Measurements from ENCODE around the gene CCDC178.
"Not testable (repeated sequence)": the region's sequence is repeated elsewhere in the genome, so short reads cannot be mapped to it uniquely, and the experiment has no call there.

CCDC178 gene

DNA sequence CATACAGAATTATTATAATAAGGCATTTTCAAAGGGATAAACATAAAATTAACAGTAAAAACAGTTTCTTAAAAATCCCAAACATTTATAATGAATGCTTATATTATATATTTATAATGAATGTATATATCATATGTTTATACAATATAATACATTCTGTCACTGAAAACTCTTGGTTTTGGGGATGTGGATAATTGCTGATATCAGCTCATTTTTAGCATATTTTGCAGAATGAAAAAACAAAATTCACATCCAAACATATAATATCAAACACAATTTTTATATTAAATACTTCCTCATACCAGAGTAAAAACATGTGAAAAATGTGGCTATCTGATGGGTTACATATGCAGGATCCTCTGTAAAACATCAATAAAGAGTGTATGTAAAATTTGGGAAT, 465.0 kb downstream of the CCDC178 start:
- DNase-seq: no peak

DNA sequence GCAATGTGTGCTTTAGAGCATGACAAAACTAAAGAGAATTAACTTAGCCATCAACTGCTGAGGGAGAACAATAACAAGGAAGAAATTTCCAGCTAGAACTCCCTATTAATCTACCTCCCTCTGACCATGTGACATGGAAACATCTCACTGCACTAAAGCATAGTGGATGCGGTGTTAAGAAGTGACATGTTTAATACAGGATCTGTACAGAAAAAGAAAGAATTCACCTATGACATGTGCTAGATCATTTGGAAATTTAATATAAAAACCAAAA, 465.4 kb downstream of the CCDC178 start:
- no peak for DNase-seq

DNA sequence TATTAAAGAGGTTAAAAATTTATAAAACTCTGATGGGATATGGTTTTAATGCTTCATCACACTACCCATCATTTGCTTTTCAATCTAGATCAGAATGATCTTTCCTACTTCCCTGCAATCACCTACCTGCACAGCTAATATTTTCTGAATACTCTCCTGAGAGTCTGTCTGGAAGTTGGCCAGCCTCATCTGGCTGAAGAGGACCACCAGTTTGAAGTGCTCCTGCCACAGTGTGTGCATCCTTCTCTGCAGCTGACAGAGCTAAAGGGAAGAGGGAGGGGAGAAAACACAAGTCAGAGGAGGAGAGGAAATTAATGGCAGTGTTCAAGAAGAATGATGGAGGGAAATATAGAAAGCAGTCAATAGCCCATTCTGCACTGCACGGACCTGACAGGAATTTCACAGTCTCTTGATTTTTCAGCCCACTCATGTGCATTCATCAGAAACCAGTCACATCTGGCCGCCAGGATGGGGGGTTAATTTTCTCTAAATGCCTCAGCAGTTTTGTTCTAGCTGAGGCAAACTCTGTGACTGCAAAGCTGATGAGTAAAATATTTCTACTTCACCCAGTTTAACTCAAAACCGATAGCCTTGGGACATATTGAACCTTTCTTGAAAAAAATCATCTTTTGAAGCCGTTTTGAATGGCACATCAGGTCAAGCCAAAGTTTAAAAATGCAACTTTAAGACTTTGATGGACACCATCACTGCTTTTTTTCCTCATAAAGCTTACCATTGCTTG, 465.9 kb downstream of the CCDC178 start:
- no peak for DNase-seq

DNA sequence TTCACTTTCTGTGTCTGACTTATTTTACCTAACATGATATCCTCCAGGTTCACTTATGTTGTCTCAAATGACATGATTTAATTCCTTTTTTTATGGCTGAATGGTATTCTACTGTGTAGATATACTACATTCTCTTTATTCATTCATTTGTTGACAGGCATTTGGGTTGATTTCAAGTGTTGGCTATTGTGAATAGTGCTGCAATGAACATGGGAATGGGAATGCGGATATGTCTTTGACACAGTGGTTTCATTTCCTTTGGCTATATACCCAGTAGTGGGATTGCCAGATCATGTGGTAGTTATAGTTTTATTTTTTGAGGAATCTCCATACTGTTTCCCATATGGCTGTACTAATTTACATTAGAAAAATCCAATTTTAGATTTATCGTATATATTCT, 472.3 kb downstream of the CCDC178 start:
- no peak for DNase-seq

DNA sequence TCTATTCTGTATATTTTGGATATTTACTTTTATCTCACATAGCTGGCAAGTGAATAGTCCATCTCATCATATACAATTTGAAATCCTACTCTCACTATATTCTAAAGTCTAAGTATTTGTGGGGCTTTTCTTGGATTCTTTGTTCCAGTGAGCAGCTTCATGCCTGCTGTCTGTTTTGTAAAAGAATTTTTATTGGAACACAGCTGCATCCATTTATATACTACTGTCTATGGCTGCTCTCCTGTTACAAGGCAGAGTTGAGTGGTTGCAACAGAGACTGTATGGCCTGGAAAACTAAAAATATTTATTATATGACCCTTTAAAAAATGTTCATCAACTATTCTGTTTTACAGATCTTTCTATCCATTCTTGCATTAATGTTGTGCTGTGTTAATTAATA, 474.4 kb downstream of the CCDC178 start:
- no peak for DNase-seq

DNA sequence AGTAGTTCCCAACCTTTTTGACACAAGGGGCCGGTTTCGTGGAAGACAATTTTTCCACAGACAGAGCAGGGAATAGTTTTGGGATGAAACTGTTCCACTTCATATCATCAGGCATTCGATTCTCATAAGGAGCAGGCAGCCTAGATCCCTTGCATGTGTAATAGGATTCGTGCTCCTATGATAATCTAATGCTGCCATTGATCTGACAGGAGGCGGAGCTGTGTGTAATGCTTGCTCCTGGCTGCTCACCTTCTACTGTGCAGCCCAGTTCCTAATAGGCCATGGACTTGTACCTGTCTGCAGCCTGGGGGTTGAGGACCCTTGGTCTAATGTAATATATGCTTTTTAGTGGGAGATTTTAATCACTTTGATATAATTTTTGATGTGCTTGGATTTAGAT, 479.0 kb downstream of the CCDC178 start:
- no peak for DNase-seq

DNA sequence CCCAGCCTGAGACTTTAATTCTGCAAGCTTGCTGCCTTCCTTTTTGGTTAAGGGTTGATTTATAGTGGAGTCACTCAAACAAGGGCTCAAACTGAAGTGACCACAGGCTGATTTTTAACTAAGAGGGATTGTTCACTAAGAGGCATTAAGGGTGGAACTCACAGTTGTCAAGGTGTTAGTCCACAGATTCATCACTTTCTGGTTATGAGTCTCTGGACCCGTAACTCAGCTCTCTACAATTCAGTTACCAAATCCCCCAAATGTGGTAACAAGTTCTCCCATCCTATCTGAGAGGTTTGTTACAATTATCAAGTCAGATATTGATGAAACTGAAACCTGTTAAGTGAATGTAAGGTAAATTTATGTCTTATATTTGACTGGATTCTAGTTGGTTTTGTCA, 481.8 kb downstream of the CCDC178 start:
- DNase-seq: no peak

DNA sequence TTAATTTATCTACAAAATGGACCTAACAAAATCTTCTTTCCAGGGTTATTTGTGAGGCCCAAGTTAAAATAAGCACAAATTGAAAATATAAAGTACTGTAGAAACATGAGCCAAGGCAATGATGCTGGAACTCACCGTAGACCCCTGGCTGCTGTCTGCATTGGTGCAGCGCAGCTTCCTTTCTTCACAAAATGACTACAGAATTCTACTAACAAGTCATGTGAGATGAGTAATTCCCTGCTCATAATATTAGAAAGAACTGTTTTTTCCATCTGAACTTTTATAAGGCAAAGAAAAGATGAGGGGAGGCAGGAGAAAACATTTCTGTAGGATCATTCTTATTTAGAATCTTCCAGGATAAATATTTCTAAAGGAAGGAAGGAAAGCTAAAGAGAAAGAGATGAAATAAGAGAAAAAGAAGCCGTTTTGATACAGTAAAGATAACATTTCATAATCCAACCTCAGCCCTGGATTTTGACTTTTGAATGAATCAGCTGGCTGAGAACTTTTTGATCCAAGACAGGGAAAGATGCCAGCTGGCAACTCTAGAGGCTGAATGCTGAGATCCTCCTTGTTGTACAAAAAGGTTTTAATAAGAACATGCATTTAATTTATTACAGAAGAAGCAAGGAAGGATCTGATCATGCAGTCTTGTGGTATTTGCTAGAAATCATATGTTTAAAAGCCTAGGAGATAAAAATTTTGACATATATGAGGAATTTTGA, 483.8 kb downstream of the CCDC178 start:
- no peak for DNase-seq

DNA sequence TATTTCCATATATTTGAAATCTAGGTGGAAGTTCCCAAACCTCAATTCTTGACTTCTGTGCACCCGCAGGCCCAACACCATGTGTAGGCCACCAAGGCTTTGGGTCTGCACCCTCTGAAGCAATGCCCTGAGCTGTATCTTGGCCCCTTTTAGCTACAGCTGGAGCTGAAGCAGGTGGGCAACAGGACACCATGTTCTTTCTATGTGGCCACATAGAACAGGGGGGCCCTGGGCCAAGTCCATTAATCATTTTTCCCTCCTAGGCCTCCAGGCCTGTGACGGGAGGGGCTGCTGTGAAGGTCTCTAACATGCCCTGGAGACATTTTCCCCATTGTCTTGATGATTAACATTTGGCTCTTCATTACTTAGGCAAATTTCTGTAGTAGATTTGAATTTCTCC, 488.2 kb downstream of the CCDC178 start:
- not testable (repeated sequence) for DNase-seq

DNA sequence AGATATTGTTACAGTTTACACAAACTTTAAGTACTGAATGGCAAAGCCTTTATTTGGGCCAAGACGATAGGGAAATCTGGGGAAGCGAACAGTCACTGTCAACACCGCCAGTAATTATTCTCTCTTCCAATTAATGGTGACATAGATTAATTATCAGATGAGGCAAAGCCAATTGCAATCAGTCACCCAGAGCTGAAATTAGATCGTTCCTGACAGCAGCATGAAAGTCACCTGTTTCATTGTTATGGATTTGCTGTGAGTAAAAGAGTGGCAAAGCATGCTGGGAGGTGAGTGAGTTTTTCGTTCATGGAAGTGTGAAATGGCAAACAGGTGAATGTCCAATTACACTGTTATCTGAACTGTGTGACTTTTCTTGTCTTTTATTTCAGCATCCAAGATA, 502.9 kb downstream of the CCDC178 start:
- no peak for DNase-seq

DNA sequence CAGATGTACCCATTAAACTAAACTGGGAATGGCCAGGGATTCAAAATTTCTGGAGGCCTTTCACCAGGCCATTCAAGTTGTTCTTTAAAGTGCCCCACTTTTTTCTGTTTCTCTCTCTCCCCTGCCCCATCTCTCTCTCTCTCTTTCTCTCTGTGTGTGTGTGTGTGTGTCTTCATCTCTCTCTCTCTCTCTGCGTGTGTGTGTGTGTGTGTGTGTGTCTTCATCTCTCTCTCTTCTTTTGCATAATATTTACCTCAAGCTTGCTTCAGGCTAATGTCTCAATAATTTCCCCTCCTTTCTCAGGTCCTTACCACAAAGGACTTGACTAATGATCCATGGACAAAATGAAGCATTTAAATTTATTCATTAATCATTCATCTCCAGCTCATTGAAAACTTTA, 503.5 kb downstream of the CCDC178 start:
- DNase-seq: no peak

DNA sequence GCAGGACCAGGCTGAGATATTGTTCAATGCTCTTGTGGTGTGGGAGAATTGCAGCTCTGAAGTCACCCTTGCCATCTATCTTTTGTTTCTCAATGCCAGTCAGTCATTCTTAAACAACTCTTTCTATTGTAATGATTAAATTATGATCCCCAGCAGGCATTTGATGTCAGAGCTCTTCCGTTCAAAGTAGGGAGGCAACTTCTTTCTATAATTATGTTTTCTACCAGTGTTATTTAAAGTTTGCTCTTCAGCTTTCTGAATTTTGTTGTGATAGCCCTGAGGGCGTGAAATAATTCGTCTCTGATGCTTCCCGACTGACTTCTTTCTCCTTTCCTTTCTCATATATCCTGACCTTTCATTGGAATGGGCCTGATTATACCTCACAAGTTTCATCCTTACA, 506.3 kb downstream of the CCDC178 start:
- no peak for DNase-seq

DNA sequence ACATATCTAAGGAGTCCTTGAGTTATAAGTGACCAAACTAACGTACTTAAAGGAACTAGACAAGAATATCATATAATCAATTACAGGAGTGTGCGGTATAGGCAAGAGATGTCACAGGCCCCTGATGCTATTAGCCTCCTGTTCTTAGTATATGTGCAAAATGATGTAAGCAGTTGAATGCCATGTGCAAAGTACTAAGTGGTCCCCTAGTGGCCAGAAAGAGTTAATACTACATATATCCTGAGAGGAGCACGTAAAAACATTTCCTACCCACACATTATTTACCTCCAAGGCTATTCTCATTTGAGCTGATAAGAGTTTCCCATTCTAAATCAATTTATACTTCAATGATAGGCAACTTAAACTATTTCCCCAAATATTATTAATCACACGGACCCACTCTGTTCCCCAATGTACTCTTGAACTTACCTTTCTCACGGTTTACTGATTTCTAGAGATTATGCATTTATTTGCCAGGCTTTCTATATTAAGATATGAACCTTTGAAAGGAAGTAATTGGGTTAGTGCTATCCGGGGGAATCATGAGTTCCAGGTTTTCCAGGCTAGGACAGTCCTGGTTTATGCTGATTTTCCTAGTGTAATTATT, 509.7 kb downstream of the CCDC178 start:
- DNase-seq: no peak

DNA sequence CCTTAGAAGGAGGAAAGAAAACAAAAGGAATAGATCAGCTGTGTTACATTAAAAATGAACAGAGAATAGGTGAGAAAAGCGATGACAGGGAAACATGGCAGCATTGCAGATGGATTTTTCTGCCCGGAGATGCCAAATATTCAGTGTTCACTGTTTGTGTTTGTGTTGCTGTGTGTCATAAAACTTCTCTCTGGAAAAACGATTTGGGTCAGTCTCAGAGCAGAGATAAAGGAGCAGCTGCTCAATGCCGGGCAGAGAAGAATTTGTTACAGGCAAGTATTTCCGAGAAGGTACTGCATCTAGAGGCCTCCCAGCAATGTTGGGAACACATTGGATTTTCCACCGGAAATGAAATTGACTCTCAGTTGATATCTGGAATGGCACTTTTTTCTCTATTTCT, 511.3 kb downstream of the CCDC178 start:
- no peak for DNase-seq

DNA sequence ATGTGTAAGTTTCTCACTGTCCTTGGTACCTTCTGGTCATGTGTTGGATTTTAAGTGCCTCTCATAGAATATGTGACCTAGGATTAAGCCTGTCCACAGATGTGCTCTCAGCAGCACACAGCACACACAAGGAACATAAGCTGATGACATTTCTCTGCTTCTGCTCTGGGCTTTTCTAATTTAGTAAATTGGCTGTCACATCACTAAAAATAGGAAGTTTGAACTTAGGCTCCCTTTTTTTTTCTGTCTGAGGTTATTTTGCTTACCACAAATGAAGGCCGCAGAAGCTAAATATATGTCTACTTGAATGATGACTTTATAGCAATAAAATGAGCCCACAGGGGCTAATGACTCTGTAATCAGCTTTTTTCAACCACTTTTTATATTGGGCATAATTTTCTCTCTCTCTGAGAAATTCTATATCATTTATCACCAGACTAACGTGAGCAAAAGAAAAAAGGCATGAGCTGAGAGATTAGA, 517.5 kb downstream of the CCDC178 start:
- no peak for DNase-seq

DNA sequence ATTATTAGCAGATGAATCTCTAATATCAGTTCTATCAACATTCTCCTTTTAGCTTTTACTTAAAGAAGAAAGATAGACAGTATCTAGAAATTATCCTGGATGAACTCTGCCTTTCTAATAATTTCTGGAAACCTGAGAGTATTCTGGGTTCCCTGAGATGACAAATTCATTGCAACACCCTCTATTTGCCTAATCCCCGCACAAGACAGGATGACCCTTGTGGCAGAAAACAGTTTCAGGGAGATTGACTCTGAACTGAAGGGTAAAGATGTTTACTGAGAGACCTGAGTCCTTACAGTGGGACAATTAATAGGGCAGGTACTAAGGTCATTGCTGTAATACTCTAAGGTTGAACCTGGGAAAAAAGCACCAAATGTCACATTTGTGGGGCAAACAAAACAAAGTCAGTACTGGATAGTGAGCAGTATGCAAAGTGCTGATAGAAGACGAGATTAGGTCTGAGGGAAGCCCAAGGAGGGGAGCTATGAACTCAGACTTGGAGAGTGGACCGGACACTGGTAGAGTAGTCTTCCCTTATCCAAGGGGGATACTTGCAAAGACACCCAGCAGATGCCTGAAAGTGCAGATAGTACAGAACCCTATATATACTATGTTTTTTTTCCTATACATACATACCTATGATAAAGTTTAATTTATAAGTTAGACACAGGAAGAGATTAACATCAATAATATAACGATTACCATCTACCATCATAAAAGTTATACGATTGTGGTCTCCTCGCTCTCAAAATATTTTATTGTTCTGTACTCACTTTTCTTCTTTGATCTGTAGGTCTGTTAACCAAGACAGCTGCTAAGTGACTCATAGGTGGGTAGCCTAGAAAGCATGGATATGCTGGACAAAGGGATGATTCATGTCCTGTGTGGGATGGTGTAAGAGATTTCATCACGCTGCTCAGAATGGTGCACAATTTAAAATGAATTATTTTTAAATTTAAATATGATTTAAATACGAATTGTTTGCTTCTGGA, 519.4 kb downstream of the CCDC178 start:
- DNase-seq: no peak

DNA sequence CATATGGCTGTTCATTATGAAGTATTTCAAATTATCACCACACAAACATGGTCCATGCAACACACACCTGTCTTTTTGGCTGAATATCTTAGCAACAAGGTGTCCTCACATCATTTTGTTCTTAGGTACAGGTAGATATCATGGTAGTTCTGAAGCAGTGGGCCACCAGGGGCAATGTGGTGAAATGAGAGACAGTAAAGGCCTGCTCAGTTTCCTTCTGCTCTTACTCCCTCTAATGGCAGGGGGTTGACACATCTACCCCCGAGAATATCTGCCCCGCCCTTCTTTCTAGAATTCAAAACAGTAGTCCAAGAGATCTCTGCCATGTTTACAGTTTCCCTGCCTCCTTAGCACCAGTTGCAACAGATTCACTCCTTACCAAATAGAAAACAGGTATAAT, 520.7 kb downstream of the CCDC178 start:
- no peak for DNase-seq

DNA sequence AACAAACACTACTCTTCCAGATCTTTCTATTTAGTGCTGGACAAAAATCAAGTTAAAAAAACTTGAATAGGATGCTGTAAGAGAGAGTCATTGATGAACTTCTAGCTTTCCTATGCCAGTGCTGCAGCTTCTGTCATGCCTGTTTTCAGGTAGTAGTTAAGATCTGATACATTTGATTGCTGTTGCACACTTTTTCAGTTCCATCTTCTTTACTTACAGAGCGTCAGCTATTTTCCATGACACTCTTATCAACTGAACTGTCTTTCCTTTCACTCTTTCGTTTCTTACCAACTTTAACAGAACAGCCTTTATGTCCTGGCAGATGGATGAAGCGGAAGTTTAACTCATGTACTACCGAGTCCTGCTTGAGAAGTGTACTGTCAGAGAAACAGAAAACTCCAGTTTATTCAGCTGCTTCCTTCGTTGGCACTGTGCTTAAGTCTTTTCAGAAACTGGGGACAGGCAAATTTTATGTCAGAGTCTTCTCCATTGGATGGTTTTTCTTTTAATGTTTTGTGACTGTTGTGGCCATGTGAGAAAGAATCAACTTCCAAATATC, 521.8 kb downstream of the CCDC178 start:
- DNase-seq: no peak

DNA sequence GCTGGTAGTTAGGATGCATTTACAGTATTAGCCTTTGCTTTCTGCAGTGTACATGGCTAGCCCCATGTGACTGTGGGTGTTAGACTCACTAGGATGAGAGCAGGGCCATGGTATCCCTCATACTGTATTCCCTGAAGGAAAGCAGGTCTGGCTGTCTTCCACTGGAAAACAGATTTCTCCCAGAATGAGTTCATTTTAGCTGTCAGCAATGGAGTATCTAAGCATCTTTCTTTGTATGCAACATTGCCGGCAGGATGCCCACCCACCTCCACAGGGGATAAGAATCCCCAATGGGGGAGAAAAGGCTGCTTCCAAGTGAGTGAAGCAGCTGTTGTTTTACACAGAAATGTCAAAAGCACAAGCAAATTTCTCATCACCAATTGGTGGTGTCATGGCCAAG, 525.0 kb downstream of the CCDC178 start:
- no peak for DNase-seq

DNA sequence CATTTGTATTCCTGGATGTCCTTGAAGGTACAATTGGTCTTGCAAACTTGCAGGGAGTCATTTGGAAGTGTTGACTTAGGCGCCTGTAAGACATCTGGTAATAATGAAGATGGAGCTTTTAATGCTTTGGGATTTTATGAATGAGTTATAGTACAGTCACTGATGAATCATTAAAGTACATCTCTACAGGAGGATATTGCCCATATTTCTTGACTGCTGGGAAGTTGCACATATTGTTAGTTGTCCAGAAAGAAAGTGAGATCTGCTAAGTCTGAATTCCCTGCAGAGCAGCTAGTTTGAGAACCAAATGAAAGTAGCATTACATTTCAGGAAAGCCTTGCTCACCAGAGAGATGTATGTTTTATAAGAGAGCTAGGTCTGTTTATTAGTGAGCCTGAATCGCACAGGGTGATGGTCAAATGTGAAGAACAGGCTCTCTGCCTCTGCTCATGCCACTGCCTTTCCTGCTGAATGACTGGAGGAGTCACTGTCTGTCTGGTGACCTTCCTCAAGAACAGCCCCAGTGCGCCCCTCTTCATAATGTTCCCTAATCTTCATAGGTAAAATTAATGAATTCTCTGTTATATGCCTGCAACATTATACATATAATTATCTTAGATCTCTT, 528.7 kb downstream of the CCDC178 start:
- DNase-seq: no peak

DNA sequence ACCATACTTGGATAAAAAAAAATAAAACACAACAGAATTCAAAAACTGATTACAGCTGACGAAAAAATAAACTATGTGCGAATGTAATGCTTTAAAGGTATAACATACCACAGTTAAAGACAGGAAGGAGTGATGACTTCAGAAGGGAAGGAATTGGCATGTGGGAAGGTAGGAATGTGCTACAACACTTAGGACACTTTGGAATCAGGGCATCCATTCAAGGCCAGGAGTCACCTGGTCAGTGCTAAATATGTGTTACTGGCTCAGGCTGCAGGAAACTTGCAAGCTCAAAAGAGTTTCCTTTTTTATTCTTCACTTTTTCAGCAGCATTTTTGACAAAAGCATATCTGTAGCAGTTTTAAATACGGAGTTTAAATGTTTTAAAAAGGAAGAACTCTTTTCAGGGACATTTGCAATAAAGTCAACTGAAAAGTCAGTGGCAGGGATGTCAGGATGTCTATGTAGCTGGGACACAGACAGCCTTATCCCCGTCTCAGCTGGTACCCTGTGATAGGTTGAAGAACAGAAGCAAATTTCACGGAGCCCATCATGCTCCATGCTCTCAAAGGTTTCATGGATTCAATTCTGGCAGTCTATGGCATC, 529.7 kb downstream of the CCDC178 start:
- DNase-seq: no peak

All from NK-92 treated with Interleukin-12 subunit alpha and Interleukin-12 subunit beta, amount 100 ng/mL, for 24 hours (cell line).